SK-N-SH treated with all-trans-retinoic acid at 6 μM for 48 hours (cell line): ENCODE data around the gene FNDC4.

Source experiments
- ARNTL ChIP-seq: fragments of 450-650 bp; formaldehyde crosslinking; IDR thresholded peaks from 2 replicates; pipeline ENCODE4 v1.5.0; 2020; ENCODE audit warnings: low read depth, mild to moderate bottlenecking, moderate library complexity, borderline replicate concordance
- ESRRG ChIP-seq: fragments of 250-450 bp; sonication (Bioruptor Pico); IDR thresholded peaks from 2 replicates; pipeline ENCODE4 v1.6.1; 2021; ENCODE audit warnings: mild to moderate bottlenecking
- GLIS3 ChIP-seq: fragments of 250-450 bp; sonication (Bioruptor Pico); IDR thresholded peaks from 2 replicates; pipeline ENCODE4 v1.5.0; 2020; ENCODE audit warnings: mild to moderate bottlenecking, moderate library complexity
- OSR1 ChIP-seq: fragments of 250-450 bp; sonication (Bioruptor Pico); IDR thresholded peaks from 2 replicates; pipeline ENCODE4 v1.8.0; 2022; ENCODE audit warnings: moderate library complexity, mild to moderate bottlenecking, inconsistent platforms
- POU6F1 ChIP-seq: fragments of 250-450 bp; sonication (Bioruptor Pico); IDR thresholded peaks from 2 replicates; pipeline ENCODE4 v1.8.0; 2021; ENCODE audit warnings: low read depth, mild to moderate bottlenecking, moderate library complexity, borderline replicate concordance
- RARB ChIP-seq: fragments of 250-450 bp; sonication (Bioruptor Pico); IDR thresholded peaks from 2 replicates; pipeline ENCODE4 v1.8.0; 2021; ENCODE audit warnings: mild to moderate bottlenecking, moderate library complexity
- SNAI2 ChIP-seq: fragments of 250-450 bp; sonication (Bioruptor Pico); IDR thresholded peaks from 2 replicates; pipeline ENCODE4 v1.5.0; 2020; ENCODE audit warnings: mild to moderate bottlenecking, moderate library complexity
- ZFP3 ChIP-seq: fragments of 250-450 bp; sonication (Bioruptor Pico); IDR thresholded peaks from 2 replicates; pipeline ENCODE4 v1.5.0; 2020; ENCODE audit warnings: mild to moderate bottlenecking, moderate library complexity
- ZNF8 ChIP-seq: fragments of 450-650 bp; formaldehyde crosslinking; IDR thresholded peaks from 2 replicates; pipeline ENCODE4 v1.5.0; 2020; ENCODE audit warnings: mild to moderate bottlenecking, moderate library complexity
- TF ChIP-seq, protein P1 (sequence below): fragments of 250-450 bp; sonication (Bioruptor Pico); IDR thresholded peaks from 2 replicates; pipeline ENCODE4 v1.5.1; 2020; ENCODE audit warnings: low read depth, mild to moderate bottlenecking, moderate library complexity
- TF ChIP-seq, protein P2 (sequence below): fragments of 250-450 bp; sonication (Bioruptor Pico); IDR thresholded peaks from 2 replicates; pipeline ENCODE4 v1.8.0; 2020; ENCODE audit warnings: mild to moderate bottlenecking, moderate library complexity, borderline replicate concordance

- TF ChIP-seq ZNF8 = no peak
- TF ChIP-seq, protein P1, sequence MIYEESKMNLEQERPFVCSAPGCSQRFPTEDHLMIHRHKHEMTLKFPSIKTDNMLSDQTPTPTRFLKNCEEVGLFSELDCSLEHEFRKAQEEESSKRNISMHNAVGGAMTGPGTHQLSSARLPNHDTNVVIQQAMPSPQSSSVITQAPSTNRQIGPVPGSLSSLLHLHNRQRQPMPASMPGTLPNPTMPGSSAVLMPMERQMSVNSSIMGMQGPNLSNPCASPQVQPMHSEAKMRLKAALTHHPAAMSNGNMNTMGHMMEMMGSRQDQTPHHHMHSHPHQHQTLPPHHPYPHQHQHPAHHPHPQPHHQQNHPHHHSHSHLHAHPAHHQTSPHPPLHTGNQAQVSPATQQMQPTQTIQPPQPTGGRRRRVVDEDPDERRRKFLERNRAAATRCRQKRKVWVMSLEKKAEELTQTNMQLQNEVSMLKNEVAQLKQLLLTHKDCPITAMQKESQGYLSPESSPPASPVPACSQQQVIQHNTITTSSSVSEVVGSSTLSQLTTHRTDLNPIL = no peak
- no peak for TF ChIP-seq GLIS3 (CRISPR knock-in tag)
- TF ChIP-seq, protein P2, sequence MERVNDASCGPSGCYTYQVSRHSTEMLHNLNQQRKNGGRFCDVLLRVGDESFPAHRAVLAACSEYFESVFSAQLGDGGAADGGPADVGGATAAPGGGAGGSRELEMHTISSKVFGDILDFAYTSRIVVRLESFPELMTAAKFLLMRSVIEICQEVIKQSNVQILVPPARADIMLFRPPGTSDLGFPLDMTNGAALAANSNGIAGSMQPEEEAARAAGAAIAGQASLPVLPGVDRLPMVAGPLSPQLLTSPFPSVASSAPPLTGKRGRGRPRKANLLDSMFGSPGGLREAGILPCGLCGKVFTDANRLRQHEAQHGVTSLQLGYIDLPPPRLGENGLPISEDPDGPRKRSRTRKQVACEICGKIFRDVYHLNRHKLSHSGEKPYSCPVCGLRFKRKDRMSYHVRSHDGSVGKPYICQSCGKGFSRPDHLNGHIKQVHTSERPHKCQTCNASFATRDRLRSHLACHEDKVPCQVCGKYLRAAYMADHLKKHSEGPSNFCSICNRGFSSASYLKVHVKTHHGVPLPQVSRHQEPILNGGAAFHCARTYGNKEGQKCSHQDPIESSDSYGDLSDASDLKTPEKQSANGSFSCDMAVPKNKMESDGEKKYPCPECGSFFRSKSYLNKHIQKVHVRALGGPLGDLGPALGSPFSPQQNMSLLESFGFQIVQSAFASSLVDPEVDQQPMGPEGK (CRISPR knock-in tag) = no peak
- TF ChIP-seq POU6F1 (CRISPR knock-in tag) = no peak
- no peak for TF ChIP-seq ZFP3
- TF ChIP-seq ARNTL (CRISPR knock-in tag) = no peak
- no peak for TF ChIP-seq ESRRG (CRISPR knock-in tag)
- no peak for TF ChIP-seq SNAI2 (CRISPR knock-in tag)
- no peak for TF ChIP-seq OSR1 (CRISPR knock-in tag)
- TF ChIP-seq RARB (CRISPR knock-in tag) = no peak
Observed at GRCh38 chr2:27518113-27518781, 23.2 kb upstream of the FNDC4 start.
